HG03039 (cell line): ENCODE results near the gene ZC3H7B.

Experiments used
- ATAC-seq: cut with Tn5 transposase; IDR thresholded peaks from one replicate; pipeline ENCODE4 v1.9.1; 2021; ENCODE audit warnings: mild to moderate bottlenecking, moderate library complexity; ENCODE audit not compliant: unreplicated experiment

ZC3H7B gene

DNA sequence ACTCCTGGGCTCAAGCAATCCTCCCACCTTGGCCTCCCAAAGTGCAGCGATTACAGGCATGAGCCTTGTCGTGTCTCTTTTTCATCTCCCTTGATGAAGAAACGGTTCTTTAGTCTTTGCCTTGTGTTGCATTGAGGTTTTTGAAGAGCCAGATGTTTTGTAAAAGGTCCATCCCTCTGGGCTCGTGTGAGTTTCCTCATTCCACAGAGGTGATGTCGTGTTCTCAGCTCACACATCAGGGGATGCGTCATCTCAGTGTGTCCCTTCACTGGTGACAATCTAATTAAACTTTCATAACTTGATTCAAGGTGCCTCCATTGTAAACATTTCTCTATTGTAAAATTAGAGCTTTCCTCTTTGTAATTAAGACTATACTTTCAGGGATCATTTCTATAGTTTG lies 50.7 kb downstream of the ZC3H7B start:
- ATAC-seq: no peak

DNA sequence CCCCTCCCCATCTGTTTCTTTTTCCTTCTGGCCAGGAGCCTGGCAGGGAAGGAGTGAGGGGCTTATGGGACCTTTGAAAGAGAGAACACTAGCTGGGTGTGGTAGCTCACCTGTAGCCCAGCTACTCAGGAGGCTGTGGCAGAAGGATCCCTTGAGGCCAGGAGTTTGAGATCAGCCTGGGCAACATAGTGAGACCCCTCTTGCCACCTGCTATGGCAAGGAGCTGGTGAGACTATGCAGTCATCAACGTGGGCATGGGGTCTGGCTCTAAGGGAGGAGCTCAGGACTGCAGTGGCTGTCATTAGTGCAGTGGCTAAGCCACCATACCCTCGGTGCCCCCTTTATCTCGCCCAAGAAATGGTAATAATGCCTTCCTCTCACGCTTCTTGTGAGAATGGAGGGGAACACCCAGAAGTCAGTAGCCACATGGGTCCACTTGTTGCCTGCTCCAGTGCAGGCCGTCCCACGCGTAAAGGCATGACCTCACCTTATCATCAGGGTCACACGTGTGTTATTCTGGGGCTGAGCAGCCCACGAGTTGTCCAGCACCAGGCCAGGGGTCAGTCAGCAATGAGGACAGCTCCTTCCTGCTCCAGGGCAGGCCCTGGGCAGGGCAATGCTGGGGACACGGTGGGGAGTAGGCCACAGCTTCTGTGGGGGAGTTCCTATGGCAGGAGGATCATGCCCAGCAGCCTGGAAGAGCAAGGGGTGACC lies 52.7 kb downstream of the ZC3H7B start:
- no peak for ATAC-seq

DNA sequence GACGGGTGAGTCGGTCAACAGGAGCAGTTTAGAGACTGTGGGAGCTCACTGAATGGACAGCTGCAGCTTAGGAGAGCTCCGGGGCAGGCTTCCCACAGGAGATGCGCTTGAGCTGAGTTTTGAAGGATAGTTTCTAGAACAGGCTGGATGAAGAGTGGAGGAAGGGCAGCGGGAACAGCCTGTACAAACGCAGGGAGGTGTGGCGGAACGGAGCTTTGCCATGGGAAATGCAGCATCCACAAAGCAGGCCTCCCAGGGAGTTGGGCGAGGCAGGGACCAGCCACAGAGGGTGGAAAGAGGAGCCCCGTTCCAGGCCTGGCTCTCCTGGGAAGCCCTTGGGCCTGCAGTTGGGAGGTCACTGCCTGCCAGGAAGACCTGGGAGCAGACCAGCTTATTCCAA lies 53.7 kb downstream of the ZC3H7B start:
- no peak for ATAC-seq

DNA sequence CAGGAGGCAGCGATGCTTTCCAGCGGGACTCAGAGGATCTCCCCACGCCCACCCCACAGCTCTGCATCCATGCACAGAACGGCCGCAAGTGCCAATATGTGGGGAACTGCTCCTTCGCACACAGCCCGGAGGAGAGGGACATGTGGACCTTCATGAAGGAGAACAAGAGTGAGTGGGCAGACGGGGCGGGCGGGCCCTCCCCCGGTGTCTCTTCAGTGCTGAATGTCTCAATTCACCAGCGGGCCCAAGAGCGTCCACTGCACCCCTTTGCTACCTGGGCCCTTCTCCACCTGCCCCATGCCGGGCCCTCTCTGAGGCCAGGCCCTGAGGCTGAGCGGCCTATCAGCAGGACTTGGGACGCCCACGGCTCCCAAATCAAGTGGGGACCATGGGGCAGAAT lies 54.6 kb downstream of the ZC3H7B start:
- ATAC-seq: no peak

DNA sequence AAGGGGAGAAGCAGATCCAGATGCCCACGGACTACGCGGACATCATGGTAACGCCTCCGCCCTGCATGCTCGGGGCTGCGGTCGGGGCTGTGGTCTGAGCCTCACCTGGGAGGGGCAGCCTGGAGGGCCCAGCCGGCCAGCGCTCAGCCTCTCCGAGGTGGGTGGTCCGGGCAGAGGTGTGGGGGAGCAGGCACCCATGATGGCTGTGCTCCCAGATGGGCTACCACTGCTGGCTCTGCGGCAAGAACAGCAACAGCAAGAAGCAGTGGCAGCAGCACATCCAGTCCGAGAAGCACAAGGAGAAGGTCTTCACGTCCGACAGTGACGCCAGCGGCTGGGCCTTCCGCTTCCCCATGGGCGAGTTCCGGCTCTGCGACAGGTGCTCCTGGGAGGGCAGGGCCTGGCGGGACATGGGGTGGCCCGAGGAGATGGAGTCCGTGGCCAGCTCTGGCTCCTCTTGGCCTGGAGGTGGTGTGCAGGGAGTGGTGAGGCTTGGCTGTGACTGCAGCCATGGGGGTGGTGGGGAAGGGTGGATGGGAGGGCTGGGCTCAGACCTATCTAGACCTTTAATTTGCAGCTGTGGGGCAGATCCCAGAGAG lies 55.2 kb downstream of the ZC3H7B start:
- ATAC-seq: no peak

DNA sequence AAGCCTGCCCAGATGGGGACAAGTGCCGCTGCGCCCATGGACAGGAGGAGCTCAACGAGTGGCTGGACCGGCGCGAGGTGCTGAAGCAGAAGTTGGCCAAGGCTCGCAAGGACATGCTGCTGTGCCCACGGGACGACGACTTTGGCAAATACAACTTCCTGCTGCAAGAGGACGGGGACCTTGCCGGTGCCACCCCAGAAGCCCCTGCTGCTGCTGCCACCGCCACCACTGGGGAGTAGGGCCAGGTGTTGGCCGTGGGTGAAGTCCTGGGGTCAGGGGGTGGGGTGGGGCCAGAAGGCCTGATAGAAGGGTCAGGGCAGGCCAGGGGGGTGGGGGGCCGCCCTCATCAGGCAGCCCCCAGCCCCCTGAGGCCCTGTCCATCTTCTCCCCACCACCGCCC lies 55.9 kb downstream of the ZC3H7B start:
- no peak for ATAC-seq

DNA sequence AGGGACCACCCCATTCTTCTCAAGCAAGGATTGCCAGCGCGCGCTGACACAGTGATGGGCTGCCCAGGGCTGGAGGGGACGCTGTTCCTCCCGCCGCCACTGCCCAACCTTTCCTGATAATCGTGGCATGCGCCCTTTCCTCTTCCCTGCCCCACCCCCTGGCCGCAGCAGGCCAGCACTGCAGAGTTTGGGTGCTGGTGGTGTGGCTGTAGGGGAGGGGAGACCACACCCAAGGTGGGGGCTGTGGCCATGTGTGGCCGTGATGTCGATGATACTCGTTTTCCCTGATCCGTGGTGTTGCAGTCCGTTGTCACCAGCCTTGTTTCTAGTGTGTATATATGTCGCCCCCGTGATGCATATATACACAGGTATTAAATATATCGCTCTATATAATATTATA lies 57.6 kb downstream of the ZC3H7B start:
- ATAC-seq: no peak

DNA sequence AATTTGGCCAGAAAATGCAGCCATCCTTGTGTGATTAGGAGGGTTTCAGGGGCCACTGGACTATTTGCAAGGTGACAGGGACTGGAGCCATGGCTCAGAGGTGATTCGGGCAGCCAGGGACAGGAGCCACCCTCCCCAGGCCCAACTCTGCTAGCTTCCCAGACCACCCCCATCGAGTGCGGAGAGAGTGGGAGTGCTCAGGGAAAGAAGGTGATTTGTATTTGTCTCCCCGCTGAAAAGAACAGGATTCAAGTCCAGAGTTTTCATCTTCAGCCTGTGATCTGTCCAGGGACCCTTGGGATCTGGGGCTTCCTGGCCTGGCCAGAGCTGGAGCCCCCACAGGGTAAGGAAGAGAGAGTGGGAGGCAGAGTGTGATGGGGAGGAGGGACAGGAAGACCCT lies 58.1 kb downstream of the ZC3H7B start:
- ATAC-seq: no peak

DNA sequence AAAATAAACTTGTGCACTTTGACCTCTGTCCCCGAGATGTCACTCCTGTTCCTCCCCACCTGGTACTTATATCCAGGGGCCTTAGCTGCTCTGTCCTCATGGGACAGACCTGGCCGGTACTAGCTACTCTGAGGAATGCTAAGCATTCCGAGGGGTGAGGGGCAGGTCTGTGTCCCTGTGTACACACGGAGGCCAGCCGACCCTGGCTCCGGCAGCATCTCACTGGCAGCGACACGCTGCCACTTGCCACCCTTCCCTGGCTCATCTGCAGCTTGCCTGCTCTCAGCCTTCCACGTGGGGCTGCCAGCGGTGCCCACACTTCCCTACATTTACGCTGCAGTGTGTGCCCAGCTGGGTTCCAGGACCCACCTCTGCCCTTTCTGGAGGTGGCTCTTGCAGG lies 58.8 kb downstream of the ZC3H7B start:
- no peak for ATAC-seq

DNA sequence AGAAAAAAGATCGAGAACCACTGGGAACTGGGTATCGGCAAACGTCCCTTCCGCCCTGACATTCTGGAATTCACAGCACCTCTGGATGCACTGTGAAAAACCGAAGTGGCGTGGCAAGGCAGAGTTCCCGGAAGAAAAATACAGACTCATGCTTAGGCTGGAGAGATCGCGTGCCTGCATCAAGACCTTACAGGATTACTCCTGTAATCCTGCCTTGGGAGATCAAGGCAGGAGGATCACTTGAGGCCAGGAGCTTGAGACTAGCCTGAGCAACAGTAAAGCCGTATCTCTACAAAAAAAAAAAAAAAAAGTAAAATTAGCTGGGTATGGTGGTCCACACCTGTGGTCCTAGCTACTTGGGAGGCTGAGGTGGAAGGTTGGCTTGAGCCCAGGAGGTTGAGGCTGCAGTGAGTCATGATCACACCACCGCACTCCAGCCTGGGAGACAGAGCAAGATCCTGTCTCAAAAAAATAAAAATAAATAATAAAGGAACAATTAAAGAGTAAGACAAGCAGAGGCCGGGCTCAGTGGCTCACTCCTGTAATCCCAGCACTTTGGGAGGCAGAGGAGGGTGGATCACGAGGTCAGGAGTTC lies 60.5 kb downstream of the ZC3H7B start:
- ATAC-seq: no peak

DNA sequence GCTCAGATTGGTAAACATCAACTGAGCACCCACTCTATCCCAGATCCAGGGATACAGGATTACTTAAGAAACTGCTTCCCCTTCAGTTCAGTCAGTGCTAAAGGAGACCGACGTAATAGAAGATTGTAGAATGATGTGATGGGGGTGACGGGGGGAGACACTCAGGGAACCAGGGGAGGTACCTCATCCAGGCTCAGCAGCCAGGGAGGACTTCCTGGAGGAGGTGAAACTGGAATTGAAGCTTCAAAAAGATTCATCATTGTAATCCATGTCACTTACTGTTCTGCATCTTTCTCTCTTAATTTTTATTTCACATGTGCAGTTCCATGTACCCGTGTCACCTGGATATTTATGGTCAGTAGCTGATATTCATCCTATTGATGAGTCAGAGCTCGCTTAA lies 61.3 kb downstream of the ZC3H7B start:
- ATAC-seq: no peak

DNA sequence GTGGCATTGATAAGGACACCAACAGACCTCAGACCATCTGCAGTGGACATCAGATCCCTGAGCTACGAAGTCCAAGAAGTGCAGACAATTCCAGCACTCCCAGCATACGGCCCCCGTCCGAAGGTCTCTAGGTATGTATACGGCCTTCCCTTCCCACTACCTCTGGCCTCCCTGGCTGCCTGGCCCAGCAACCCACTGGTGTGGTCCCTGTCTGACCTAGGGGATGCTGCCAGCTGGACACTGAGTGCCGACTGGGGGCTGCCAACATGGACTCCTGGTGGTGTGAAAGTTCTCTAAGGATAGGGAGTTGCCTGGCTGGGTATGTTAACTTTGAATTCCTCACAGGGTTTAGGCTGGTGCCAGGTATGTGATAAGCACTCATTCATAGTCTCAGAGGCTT lies 62.9 kb downstream of the ZC3H7B start:
- ATAC-seq: no peak

DNA sequence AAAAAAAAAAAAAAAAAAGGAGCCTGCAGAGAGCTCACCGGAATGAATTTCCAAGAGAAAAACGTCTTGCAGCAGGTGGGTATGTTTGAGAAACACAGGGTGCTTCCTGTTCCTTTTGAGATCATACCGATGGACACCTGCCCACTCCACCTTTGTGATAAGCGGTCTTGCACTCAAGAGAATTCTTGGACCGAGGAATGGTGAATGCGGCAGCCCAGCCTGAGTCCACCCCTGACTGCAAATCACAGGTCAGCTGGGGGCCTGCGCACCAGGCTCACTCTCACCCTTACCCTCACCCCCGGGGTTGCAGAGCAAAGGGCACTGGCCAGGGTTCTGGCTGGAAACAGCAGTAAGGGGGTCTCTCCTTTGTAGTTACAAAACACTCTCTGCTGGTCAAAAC lies 63.6 kb downstream of the ZC3H7B start:
- no peak for ATAC-seq

DNA sequence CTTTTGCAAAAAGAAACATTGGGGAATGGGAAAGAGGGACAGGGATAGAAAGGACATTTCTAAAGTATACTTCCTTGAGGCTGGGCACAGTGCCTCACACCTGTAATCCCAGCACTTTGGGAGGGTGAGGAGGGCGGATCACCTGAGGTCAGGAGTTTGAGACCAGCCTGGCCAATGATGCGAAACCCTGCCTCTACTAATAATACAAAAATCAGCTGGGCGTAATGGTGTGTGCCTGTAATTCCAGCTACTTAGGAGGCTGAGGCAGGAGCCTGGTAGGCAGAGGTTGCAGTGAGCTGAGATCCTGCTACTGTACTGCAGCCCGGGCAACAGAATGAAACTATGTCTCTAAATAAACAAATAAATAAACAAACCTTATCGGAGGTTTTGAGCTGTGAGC lies 64.1 kb downstream of the ZC3H7B start:
- ATAC-seq: no peak

DNA sequence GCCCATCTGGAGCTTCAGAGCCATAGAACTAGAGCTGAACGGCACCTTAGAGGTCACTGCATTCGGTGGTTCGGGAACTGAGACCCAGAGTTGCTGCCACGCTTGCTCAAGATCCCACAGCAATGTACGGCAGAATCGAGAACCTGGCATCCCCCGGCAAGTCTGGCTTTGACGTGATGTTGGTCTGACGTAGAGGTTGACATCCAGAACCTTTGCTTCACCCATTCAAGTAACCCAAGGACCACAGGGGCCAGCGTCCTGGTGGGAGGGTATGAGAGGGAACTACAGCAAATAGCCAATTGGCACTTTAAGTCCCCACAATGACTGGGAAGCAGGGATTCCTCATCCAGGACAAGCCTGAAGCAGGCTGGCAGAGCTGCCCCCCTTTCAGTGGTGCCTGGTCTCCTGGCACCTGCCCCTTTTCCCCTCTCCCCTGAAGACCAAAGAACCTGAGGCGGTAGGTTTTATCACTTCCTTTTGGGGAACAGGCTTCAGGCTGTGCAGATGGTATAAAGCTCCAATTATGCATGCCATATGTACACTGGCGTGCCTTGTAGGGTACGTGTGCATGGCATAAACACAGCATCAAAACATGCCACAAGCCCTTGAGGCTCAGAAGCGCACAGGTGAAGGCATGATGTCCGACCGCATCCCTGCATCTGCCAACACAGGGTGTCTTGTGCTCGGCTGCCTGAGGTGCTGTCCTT lies 65.2 kb downstream of the ZC3H7B start:
- ATAC-seq: no peak

DNA sequence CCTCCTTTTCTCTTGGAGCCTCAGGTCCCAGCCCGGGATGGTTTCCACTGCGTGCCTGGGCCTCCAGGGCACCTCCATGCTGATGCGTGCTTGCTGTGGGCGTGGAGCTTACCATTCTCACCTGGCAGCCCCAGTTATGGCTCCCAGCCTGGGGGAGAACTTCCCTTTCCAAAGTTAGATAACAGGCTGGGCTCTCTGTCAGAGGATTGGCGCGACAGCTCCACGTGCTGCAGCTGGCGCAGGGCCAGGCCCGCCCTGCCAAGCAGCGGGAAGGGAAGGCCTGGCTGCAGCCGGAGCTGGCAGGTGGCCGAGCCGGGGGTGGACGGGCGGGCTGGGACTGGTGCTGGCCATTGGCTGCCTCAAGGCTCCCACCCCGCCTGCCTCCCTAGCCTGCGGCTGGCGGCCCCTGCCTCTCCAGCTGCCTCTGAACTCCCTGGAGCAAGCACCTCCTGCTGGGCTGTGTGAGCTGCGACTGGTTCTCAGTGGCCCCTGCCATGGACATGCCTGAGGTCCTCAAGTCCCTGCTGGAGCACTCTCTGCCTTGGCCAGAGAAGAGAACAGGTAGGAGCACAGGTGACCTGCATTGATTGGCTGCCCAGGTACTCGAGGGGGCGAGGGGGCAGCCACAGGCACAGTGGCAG lies 65.8 kb downstream of the ZC3H7B start:
- no peak for ATAC-seq

DNA sequence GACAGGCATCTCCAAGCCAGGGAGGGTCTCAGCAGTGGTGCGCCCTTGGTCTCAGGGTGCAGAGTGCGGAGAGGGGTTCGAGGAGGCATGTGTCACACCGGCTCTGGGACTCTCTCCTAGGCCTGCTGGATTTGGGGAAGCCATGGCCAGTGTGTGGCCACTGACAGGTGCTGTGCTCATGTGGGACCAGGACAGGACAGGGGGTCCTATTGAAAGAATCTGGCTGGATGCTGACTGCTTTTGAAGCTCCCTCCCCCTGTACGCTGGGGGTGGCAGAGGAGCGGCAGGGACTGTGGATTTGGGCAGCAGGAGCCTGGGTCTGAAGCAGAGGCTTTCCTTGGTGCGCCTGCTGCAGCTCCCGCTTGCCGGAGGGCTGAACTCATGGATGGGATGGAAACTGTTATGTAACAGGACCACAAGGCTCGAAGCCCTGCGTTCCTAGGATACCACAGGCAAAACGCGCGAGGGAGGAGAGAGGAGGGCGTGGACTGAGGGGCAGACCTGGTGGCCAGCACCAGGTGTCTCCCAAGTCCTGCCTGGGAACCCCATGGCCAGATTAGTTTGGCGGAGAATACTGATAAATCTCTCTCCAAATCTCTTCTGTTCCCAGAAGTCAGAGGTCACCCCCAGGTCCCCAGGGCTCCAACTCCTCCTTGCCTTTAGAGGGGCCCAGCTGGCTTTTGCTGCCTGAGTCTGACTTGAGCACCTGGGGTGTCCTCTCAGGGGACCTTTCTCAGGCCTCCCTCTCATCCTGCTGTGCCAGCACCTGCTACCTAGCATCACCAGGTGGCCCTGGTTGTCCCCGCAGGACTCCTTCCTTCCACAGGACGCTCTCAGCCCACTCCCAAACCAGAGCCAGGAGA lies 66.6 kb downstream of the ZC3H7B start:
- no peak for ATAC-seq

DNA sequence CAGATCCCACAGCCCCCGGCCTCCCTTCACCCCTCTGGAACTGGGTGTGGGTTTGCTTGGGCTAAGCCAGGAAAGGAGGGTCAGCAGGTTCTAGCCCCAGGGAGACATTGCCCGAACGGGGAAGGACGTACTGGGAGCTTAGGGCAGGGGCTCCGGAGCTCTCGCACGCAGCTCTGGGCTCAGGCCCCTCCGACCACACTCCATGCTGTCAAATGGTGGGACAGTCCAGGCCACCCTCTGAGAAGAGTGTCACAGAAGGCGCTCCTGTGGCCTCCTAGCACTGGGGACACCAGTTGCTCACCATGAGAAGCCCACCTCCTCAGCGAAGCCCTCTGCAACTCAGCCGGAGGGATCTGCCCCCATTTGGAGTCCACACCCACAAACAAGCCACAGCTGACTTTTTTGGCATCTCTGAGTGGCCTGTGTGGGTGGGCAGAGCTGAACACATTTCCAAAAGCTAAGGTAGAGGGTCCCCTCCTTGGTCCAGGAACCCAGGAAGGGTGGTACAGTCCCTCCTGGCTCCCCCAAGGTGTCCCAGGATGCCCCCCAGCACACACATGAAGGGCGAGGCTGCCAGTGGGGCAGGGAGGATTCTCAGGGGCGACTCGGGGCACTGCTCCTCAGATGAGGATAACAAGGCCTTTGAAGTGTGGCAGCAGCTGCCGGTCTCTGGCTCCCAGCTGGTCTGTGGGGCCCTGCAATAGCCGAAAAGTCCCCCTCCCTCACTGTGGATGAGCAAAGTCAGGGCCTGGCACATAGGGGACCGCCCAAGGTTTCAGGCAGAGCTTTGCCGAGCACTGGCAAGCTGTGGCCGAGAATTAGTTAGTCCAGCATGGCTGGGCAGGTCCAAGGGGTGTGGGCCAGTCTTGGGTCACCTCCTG lies 67.5 kb downstream of the ZC3H7B start:
- ATAC-seq: no peak

DNA sequence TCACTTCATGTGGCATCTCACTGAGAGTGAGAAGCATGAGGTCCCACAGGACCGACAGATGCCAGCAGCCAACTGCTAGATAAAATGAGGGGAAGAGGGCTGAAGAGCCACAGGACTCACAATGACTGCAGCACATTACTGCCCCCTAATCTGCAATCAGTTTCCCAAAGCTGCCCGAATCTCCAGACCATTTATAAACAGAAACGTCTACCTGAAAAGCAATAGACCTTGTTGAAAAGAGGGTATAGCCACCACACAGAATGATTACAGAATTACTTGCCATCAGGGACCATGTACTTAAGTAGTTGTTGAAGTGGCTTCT lies 68.1 kb downstream of the ZC3H7B start:
- ATAC-seq: no peak

DNA sequence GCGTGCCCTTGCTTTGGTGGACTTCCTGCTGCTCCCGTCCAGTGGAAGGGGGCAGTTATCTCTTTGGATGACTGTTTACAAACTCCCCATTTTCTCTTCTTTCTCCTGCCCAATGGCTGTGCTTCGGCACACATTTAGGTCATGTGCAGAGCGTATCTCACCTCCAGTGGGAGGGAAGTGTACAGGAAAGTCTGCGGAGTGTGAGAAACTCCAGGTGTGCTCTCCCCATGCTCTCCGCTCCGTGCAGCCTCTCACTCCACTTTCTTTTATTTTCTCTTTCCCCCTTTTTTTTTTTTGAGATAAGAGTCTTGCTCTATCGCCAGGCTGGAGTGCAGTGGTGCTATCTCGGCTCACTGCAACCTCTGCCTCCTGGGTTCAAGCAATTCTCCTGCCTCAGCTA lies 68.5 kb downstream of the ZC3H7B start:
- ATAC-seq: no peak
